Gastrocnemius medialis (tissue), 4 donors: ENCODE data around the gene POLR3E.

Experiments used
- CTCF ChIP-seq, 5 experiments: fragments of 450-650 bp in 3 of 5; fragments of 200-600 bp in 2 of 5; sonication (generic) in 2 of 5; IDR thresholded peaks in 4 of 5; conservative IDR thresholded peaks in 1 of 5; 1 replicate in 4 of 5; 2 replicates in 1 of 5; pipeline ENCODE4 v1.5.1; 2016 to 2019; ENCODE audit warnings: antibody characterized with exemption in 5 of 5, mild to moderate bottlenecking in 3 of 5, moderate library complexity in 3 of 5
- POLR2A ChIP-seq, 2 donors: fragments of 450-650 bp; IDR thresholded peaks; one replicate each; pipeline ENCODE4 v1.6.1; 2017; ENCODE audit warnings: antibody characterized with exemption in 2 of 2, mild to moderate bottlenecking in 2 of 2, moderate library complexity in 2 of 2

DNA sequence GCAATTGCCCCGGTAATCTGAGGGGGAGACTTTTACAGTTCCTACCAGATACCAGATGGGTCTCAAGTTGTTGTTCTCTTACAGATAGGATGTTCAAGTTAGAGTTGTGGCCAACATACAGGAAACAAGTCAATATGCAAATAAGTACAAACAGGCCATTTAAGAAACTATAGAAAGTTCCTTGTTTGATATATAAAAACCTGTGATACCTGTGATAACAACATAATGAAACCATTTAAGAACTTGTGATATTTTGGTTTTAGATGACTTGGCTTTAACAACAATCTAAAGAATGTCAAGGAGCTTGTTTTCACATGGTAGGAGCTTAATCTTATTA, 60.4 kb downstream of the POLR3E start:
- TF ChIP-seq POLR2A (IDR thresholded peaks at IDR 0.05) (no peak), CTCF (IDR thresholded peaks at IDR 0.05 in 4 of 5, conservative IDR thresholded peaks at IDR 0.05 in 1 of 5) (no peak)
